ENCODE results near the gene DEFB127. TPM values are rescaled to one million over a fixed set of nuclear protein-coding genes. Genes with fewer than 3 reads are reported as not detected.
"Not testable (repeated sequence)": the region's sequence is repeated elsewhere in the genome, so short reads cannot be mapped to it uniquely, and the experiment has no call there.

DEFB127 gene
- total and polyA plus RNA-seq, 2 of the 8 experiments (the other 6 are each of a cell fraction or from before 2014, with no cell fraction given) = not detected

DNA sequence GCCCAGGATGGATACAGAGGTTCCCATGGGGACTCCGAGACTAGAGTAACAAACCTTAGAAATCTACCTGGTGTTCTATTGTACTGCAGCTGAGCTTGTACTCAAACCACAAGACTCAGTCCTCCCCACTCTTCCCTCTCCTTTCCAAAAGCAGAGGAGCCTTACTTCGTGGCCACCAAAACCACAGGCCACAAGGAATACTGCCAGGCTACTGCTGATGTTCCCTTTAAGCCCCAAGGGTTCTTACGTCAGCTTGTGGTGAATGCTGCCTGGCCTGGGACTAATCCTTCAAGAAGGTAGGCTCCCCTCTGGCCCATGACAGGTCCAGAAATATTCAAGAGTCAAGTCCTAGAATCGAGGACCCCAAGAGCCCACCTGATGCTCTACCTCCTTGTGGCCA lies 42.7 kb downstream of the DEFB127 start (continued):
- no peak for TF ChIP-seq BCL11A (IDR thresholded peaks at IDR 0.05; ENCODE audit: low read depth in 2 of 2, low read length in 2 of 2)
- TF ChIP-seq RFX5 (IDR thresholded peaks at IDR 0.05; ENCODE audit: borderline replicate concordance, low read depth, low read length) = no peak
- TF ChIP-seq TCF12 (IDR thresholded peaks at IDR 0.05; ENCODE audit: low read depth, low read length) = no peak

DNA sequence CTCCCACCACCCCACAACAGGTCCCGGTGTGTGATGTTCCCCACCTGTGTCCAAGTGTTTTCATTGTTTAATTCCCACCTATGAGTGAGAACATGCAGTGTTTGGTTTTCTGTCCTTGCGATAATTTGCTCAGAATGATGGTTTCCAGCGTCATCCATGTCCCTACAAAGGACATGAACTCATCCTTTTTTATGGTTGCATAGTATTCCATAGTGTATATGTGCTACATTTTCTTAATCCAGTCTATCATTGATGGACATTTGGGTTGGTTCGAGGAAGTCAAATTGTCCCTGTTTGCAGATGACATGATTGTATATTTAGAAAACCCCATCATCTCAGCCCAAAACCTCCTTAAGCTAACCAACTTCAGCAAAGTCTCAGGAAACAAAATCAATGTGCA lies 46.4 kb downstream of the DEFB127 start:
- H3K79me2 ChIP-seq (ENCODE audit: control insufficient read depth in 1 of 2, insufficient read depth in 2 of 2, low read length in 2 of 2); H4K8ac ChIP-seq (ENCODE audit: extremely low read depth, insufficient read depth, low read length); H3K56ac ChIP-seq (replicated peaks; ENCODE audit: insufficient read length, low read depth, low read length); H3K27ac ChIP-seq (ENCODE audit: low read depth, low read length); H2BK12ac ChIP-seq (ENCODE audit: low read depth, low read length); H2BK5ac ChIP-seq (ENCODE audit: low read depth, low read length); H2AK5ac ChIP-seq (ENCODE audit: low read depth, low read length); H3K4ac ChIP-seq (replicated peaks; ENCODE audit: insufficient read length, low read depth, low read length); H4K5ac ChIP-seq (ENCODE audit: insufficient read length, low read depth, low read length); H2BK15ac ChIP-seq (ENCODE audit: low read length); H3K4me1 ChIP-seq (replicated peaks in 1 of 4; ENCODE audit: control insufficient read depth in 3 of 4, insufficient read depth in 4 of 4, low read length in 3 of 4); H3K79me1 ChIP-seq (ENCODE audit: low read depth, low read length); H4K91ac ChIP-seq (replicated peaks; ENCODE audit: insufficient read length, low read length); H3K27me3 ChIP-seq (replicated peaks in 1 of 4; ENCODE audit: control insufficient read depth in 3 of 4, extremely low read depth in 1 of 4, insufficient read depth in 3 of 4, low read length in 3 of 4); H2BK120ac ChIP-seq (replicated peaks; ENCODE audit: low read depth, low read length); FAIRE-seq; H4K20me1 ChIP-seq (replicated peaks in 1 of 2; ENCODE audit: control insufficient read depth in 1 of 2, insufficient read depth in 2 of 2, low read length in 2 of 2); H3K14ac ChIP-seq (ENCODE audit: insufficient read length); H3K36me3 ChIP-seq (ENCODE audit: control insufficient read depth in 2 of 4, insufficient read depth in 4 of 4, low read length in 3 of 4); H3K18ac ChIP-seq (ENCODE audit: extremely low read depth, low read length); POLR2A ChIA-PET (ENCODE audit: partially characterized antibody); CTCF ChIA-PET (ENCODE audit: partially characterized antibody); H2AFZ ChIP-seq (ENCODE audit: low read length); H3K23me2 ChIP-seq (ENCODE audit: low read depth, low read length); H2BK20ac ChIP-seq (ENCODE audit: low read length); H3K4me2 ChIP-seq (ENCODE audit: insufficient read depth in 1 of 2, low read depth in 2 of 2, low read length in 2 of 2); H3K9ac ChIP-seq (replicated peaks in 1 of 4; ENCODE audit: extremely low read depth in 1 of 4, low read depth in 3 of 4, low read length in 3 of 4); H3K4me3 ChIP-seq (ENCODE audit: extremely low read depth in 1 of 4, insufficient read depth in 2 of 4, low read depth in 3 of 4, low read length in 4 of 4); DNase-seq (ENCODE audit: low read depth in 1 of 2, low spot score in 2 of 2); H3K23ac ChIP-seq (ENCODE audit: insufficient read length): not testable (repeated sequence)
- 66% methylated on average over 4 of the region's 4 CpGs; no CpG with 5 or more reads in 1 of the 2 experiments for WGBS, 2 experiments (ENCODE audit: extremely low coverage in 1 of 2, insufficient coverage in 1 of 2, insufficient read length in 1 of 2, insufficient replicate concordance in 2 of 2, low coverage in 1 of 2, low lambda C conversion rate in 2 of 2, missing lambda C conversion rate in 1 of 2)
- peaks cover 35 to 44% of the 10 kb centered on the region in 2 experiments for H3K9me3 ChIP-seq (ENCODE audit: insufficient read depth in 2 of 2, low read depth in 1 of 2, low read length in 1 of 2)
